ENCODE results near the gene RETSAT.

Gene RETSAT

DNA sequence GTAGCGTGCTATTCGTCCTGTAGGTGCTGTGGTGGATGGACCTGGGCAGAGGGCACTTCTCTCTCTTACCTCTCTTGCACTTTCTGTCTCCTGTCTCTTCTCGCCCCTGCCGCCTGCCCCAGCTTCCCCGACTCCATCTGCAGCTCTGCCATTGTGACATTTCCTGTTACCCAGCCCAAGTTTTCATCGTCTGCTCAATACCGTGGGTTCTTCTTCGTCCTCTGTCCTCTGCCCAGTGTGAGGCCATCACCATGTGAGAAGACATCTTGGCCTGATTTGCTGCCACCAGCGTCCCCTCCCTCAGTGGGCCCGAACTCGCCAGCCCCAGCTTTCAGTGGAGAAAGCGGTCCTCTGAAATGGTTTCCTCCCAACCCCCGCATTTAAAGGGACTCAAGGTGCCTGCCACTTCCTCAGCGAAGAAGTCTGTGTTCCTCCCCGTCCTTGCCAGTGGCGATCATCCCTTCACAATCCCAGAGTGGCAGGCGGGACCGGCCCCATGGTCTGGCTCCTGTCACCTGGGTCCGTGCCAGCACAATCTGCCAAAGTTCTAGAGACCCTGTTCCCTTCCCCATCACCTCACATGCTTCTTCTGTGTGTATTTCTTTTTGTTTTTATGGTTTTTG, 44.5 kb downstream of the RETSAT start:
- DNase-seq (ENCODE audit: extremely low read depth in 1 of 2, low read depth in 1 of 2): no peak

DNA sequence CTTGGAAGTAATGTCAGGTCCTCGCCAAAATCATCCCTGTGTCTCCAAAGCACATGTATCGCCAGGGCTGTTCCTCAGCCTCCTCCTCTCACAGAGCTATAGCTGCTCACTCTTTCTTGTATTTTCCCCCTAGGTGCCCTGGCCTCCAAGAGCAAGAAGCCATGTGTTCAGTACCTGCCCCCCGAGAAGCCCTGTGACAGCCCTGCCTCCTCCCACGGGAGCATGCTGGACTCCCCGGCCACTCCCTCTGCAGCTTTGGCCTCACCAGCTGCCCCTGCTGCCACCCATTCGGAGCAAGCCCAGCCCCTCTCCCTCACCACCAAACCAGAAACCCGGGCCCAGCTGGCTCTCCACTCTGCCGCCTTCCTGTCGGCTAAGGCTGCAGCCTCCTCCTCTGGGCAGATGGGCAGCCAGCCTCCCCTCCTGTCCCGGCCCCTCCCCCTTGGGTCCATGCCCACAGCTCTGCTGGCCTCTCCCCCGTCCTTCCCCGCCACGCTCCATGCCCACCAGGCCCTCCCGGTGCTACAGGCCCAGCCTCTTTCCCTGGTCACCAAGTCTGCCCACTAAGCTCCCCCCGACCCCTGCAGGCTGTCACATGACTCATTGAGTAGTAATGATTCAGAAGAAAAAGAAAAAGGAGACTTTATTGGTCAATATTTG, 45.3 kb downstream of the RETSAT start:
- DNase-seq (ENCODE audit: extremely low read depth in 1 of 2, low read depth in 1 of 2): no peak

DNA sequence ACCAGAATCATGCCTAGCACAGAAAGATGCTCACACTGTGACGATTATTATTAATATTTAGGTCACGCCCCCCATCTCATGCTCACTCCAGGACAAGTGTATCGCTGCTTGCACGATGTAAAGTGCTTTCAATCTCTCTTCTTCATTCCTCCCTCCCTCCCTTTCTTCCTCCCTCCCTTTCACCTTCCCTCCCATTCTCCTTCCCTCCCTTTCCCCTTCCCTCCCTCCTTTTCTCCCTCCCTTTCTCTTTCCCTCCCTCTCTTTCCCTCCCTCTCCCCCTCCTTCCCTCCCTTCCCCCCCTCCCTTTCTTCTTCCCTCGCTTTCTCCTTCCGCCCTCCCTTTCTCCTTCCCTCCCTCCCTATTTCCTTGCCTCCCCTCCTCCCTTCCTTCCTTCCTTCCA, 46.1 kb downstream of the RETSAT start:
- DNase-seq (ENCODE audit: extremely low read depth in 1 of 2, low read depth in 1 of 2): no peak

DNA sequence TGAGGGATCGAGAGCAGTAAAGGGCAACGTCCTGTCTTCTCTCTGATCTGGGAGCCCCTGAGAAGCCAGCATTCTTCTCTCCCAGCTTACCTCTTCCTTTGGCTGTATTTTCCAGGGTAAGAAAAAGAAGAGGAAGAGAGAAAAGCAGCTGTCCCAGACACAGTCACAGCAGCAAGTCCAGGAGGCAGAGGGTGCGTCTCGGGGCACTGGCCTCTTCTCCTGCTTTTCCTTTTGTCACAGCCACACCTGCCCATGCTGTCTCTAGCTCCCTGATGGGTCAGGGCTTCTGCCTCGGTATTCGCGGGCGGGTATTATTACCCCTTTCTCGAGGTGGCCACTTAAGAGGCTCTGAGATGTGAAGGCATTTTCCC, 46.8 kb downstream of the RETSAT start:
- no peak for DNase-seq (ENCODE audit: extremely low read depth in 1 of 2, low read depth in 1 of 2)

DNA sequence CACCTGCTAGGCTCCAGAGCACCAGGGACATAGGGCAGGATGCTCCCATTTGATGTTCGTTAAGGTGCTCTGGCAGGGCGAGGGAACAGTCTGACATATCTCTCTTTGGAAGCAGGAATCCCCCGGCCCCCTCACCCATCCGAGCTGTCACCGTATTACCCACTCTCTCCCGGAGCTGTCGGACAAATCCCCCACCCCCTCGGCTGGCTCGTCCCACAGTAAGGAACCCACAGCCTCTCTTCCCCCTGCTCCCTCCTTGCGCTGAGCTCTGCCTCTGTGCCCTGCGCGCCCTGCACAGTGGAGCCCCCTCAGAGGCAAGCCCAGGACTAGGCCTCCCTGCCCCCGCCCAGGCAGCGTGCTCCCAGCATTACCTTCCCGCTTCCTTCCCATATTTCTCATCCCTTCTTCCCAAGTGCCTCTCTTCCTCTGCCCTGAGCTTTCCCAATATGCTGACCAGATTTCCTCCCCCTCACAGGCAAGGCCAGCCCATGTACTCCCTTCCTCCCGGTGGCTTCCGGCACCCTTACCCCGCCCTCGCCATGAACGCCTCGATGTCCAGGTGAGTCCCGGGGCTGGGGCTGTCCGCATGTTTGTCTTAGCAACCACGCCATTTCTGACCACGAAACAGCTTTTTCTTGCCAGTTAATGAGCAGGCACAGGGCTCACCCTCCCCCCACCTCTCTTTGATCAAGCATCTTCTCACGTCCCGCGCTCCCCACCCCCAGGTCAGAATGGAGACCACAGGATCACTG, 50.4 kb downstream of the RETSAT start:
- DNase-seq (ENCODE audit: extremely low read depth in 1 of 2, low read depth in 1 of 2): no peak

DNA sequence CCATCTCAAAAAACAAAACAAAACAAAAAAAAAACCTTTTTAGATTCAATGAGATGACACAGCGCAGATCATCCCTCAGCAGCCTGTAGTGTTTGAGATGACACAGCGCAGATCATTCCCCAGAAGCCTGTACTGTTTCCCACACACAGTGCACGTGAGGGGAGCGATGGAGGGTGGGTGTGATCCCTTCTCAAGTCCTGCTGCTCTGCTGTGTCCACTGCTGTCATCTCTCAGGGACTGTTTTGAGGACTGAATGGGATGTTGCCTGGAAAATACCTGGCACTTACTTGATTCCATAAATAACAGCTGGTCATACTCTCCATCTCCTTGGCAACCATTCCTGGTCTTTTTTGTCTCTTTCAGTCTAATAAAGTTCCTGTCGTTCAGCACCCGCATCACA, 52.2 kb downstream of the RETSAT start:
- DNase-seq (ENCODE audit: extremely low read depth in 1 of 2, low read depth in 1 of 2): no peak
